Right atrium auricular region (tissue), 2 donors: ENCODE data around the gene SLC44A2. TPM values are rescaled to one million over a fixed set of nuclear protein-coding genes. Genes with fewer than 3 reads are reported as not detected.
A peak's percentile ranks its signal among the peaks of the same experiment; 100 is the strongest.

ENCODE experiments used
- DNase-seq: peaks from one replicate; pipeline ENCODE4 v3.0.0-alpha.2; 2019; ENCODE audit warnings: low spot score
- H3K27ac ChIP-seq, 2 donors: fragments of 200-600 bp; sonication (generic); 1 replicate in 1 of 2; 2 replicates in 1 of 2; pipeline ENCODE4 v1.5.1; 2016 to 2019
- H3K27me3 ChIP-seq, 2 donors: fragments of 200-600 bp; sonication (generic); one replicate each; pipeline versions ENCODE4 v1.5.1 to v1.6.0; 2017 to 2019
- H3K36me3 ChIP-seq: fragments of 200-600 bp; sonication (generic); one replicate; pipeline ENCODE4 v1.5.1; 2016
- H3K4me1 ChIP-seq, 2 donors: fragments of 200-600 bp; sonication (generic); one replicate each; pipeline versions ENCODE4 v1.5.1 to v1.6.0; 2017 to 2019
- H3K4me3 ChIP-seq, 2 donors: fragments of 200-600 bp; sonication (generic); 1 replicate in 1 of 2; 2 replicates in 1 of 2; pipeline ENCODE4 v1.5.1; 2017 to 2019; ENCODE audit warnings: mild to moderate bottlenecking in 1 of 2, moderate library complexity in 1 of 2
- H3K9me3 ChIP-seq, 2 donors: fragments of 200-600 bp; sonication (generic); one replicate each; pipeline ENCODE4 v1.5.1; 2019
- total RNA-seq, 2 donors: library from RNA; depleted of rRNA; stranded (reverse); fragments of >200 nt; gene quantifications; one replicate each; pipeline ENCODE4 v1.1.0, GENCODE V29; 2016
- TF ChIP-seq, protein P1 (sequence below), 2 donors: fragments of 200-600 bp; sonication (generic); IDR thresholded peaks; one replicate each; pipeline ENCODE4 v1.5.1; 2019; ENCODE audit warnings: antibody characterized with exemption in 2 of 2

Gene SLC44A2
- total RNA-seq, 2 donors from 2014 or later: 91.3 to 96.2 TPM

DNA sequence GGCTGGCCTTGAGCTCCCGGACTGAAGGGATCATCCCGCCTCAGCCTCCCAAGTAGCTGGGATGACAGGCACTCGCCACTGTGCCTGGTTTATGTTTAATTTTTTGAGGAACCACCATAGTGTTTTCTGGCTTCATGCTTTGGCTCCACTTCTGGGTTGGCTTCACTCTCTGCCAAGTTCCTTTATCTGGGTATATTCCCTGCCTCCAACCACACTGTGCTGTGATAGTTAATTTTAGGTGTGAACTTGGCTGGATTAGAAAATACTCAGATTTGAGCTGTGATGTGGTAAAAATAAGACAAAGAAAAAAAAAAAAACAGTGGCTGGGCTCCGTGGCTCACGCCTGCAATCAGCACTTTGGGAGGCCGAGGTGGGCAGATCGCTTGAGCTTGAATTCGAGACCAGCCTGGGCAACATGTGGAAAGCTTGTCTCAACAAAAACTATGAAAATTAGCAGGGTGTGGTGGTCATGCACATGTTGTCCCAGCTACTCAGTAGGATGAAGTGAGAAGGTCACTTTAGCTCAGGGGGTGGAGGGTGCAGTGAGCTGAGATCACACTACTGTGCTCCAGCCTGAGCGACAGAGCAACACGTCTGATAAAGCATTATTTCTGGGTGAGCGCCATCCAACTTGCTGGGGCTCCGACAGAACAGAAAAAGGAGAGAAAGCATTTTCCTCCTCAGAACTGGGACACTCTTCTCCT, 21.3 kb downstream of the SLC44A2 start:
- peak overlapping the region; percentile 67 to 82 for H3K27ac ChIP-seq
- TF ChIP-seq, protein P1, sequence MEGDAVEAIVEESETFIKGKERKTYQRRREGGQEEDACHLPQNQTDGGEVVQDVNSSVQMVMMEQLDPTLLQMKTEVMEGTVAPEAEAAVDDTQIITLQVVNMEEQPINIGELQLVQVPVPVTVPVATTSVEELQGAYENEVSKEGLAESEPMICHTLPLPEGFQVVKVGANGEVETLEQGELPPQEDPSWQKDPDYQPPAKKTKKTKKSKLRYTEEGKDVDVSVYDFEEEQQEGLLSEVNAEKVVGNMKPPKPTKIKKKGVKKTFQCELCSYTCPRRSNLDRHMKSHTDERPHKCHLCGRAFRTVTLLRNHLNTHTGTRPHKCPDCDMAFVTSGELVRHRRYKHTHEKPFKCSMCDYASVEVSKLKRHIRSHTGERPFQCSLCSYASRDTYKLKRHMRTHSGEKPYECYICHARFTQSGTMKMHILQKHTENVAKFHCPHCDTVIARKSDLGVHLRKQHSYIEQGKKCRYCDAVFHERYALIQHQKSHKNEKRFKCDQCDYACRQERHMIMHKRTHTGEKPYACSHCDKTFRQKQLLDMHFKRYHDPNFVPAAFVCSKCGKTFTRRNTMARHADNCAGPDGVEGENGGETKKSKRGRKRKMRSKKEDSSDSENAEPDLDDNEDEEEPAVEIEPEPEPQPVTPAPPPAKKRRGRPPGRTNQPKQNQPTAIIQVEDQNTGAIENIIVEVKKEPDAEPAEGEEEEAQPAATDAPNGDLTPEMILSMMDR (IDR thresholded peaks at IDR 0.05): no peak
- no peak for DNase-seq

DNA sequence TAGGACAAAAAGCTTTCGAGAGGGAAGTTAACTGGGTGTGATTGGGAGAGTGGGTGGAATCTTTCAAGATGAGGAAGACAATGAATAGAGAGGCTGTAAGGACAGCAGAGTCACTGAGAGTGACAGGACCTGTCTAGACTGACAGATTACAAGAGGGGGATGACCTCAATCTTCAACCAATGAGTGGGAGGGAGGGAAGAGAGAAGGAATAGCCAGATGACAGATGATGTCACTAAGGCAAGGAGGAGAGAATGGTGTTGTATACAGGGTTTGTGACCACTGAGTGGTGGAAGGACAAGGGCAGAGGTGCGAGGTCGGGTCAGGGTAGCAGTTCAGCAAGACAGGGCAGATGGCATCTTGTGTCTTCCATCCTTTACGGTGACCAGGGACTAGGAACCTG, 23.0 kb downstream of the SLC44A2 start:
- no peaks in the 10 kb centered on the region for H3K36me3 ChIP-seq
- no peaks in the 10 kb centered on the region for H3K9me3 ChIP-seq
- no peak overlapping the region for H3K4me3 ChIP-seq
- H3K27ac ChIP-seq: no peak overlapping the region
- H3K4me1 ChIP-seq: peaks cover 0 to 41% of the 10 kb centered on the region in 2 donors
- DNase-seq: no peak
- TF ChIP-seq, protein P1 (IDR thresholded peaks at IDR 0.05): no peak
- no peaks in the 10 kb centered on the region for H3K27me3 ChIP-seq

More for the DNA sequence above, 21.3 kb downstream of the SLC44A2 start:
- no peaks in the 10 kb centered on the region for H3K9me3 ChIP-seq
- H3K4me1 ChIP-seq: peaks cover 0 to 39% of the 10 kb centered on the region in 2 donors
- no peak overlapping the region for H3K4me3 ChIP-seq
- no peaks in the 10 kb centered on the region for H3K27me3 ChIP-seq
- peaks cover 5% of the 10 kb centered on the region for H3K36me3 ChIP-seq

GRCh38 chr19:10651851-10652250, 26.5 kb downstream of the SLC44A2 start:
- Histone ChIP-seq H3K4me3 (no peak overlapping the region), H3K36me3 (no peaks in the 10 kb centered on the region), H3K9me3 (no peaks in the 10 kb centered on the region), H3K4me1 (peaks cover 0 to 35% of the 10 kb centered on the region in 2 donors), H3K27me3 (no peaks in the 10 kb centered on the region), H3K27ac (no peak overlapping the region)
- DNase-seq: no peak
- TF ChIP-seq, protein P1 (IDR thresholded peaks at IDR 0.05): no peak

- Histone ChIP-seq H3K9me3 (no peaks in the 10 kb centered on the region), H3K4me1 (peaks cover 0 to 43% of the 10 kb centered on the region in 2 donors), H3K36me3 (no peaks in the 10 kb centered on the region), H3K27me3 (no peaks in the 10 kb centered on the region), H3K4me3 (peak overlapping the region; percentile 79 to 98), H3K27ac (peak overlapping the region; percentile 98 to 100)
- no peak for DNase-seq
- TF ChIP-seq, protein P1 (IDR thresholded peaks at IDR 0.05): no peak
Observed at GRCh38 chr19:10653482-10653731, 28.1 kb downstream of the SLC44A2 start.

DNA sequence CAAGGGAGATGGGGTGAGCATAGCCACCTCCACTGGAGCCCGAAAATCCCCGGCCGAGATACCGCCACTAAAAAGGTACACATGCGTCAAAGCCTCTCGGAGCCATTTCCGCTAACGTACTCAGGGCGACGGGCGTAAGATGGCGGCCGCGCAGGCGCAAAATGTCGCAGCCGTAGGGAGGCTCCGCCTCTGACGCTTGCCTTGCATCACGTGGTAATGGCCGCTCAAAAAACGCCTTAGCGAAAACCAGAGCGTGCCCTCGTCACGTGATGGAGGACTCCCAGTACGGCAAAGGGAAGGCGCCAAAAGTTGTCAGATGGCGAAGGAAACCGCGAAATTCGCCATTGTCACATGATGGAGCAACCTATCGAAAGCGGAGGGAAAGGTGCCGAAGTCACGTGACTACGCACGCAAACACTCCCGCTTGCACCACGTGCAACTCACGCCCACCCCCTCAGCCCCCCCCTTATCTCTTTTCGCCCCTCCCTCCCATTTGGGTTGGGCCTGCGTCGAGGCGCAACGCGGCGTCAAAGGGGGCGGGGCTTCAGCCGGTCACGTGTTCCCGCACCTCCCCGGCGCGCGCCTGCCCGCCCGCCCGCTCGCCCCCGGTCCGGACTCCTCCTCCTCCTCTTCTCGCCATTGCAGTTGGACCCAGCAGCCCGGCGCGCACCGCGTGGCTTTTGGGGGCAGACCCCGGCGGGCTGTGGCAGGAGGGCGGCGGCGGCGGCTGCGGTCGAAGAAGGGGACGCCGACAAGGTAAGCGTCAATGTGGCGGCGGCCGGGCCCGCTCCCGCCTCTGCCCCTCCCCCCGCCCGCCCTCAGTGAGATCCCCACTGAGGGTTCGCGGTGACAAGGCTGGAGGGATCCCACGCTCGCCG, 28.6 kb downstream of the SLC44A2 start, which contains the start of gene ILF3:
Gene ILF3 (plus strand): TSS at position 615 of the 878 bp plus-strand sequence. CDS start 16,260 bp downstream, outside the sequence.
- H3K4me1 ChIP-seq: peaks cover 0 to 47% of the 10 kb centered on the region in 2 donors
- TF ChIP-seq, protein P1 (IDR thresholded peaks at IDR 0.05): no peak
- peak within 1 kb of the TSS; percentile 98 to 100 for H3K27ac ChIP-seq
- no peaks in the 10 kb centered on the region for H3K9me3 ChIP-seq
- H3K4me3 ChIP-seq: peak within 1 kb of the TSS; percentile 92 to 98
- H3K27me3 ChIP-seq: no peaks in the 10 kb centered on the region
- peak; percentile 100 for DNase-seq
- no peaks in the 10 kb centered on the region for H3K36me3 ChIP-seq
